HG02870 (cell line): Measurements from ENCODE around the gene HAUS7.
A peak's percentile ranks its signal among the peaks of the same experiment; 100 is the strongest.

Experiments used
- ATAC-seq: cut with Tn5 transposase; IDR thresholded peaks from one replicate; pipeline ENCODE4 v1.9.1; 2021; ENCODE audit warnings: mild to moderate bottlenecking, moderate library complexity; ENCODE audit not compliant: unreplicated experiment

Gene HAUS7

GRCh38 chrX:153470411-153471363 lies at the start of gene HAUS7:
Gene HAUS7, minus strand, starts transcription at chrX:153470576. Its CDS starts 19 bp downstream, at chrX:153470557.
- ATAC-seq, result peak; percentile 68

GRCh38 chrX:153519569-153520286 lies 49.4 kb upstream of the HAUS7 start:
- no peak for ATAC-seq

- no peak for ATAC-seq
Measured at GRCh38 chrX:153517946-153518834, 47.8 kb upstream of the HAUS7 start.

- ATAC-seq, result no peak
Measured at GRCh38 chrX:153517423-153517822, 47.0 kb upstream of the HAUS7 start, which contains the start of gene ATP2B3. Gene ATP2B3, plus strand, starts transcription at chrX:153517642. Its CDS starts 18,606 bp downstream, at chrX:153536248.

- no peak for ATAC-seq
Measured at GRCh38 chrX:153516073-153516472, 45.7 kb upstream of the HAUS7 start.

GRCh38 chrX:153515435-153515834 lies 45.1 kb upstream of the HAUS7 start:
- ATAC-seq, result no peak

- no peak for ATAC-seq
Measured at GRCh38 chrX:153514259-153514658, 43.9 kb upstream of the HAUS7 start.

GRCh38 chrX:153513265-153513664 lies 42.9 kb upstream of the HAUS7 start:
- ATAC-seq, result no peak

- ATAC-seq, result no peak
Measured at GRCh38 chrX:153512501-153512893, 42.1 kb upstream of the HAUS7 start.

- no peak for ATAC-seq
Measured at GRCh38 chrX:153511784-153512500, 41.6 kb upstream of the HAUS7 start.

- no peak for ATAC-seq
Measured at GRCh38 chrX:153510383-153510782, 40.0 kb upstream of the HAUS7 start.

- no peak for ATAC-seq
Measured at GRCh38 chrX:153509592-153509991, 39.2 kb upstream of the HAUS7 start.

- peak; percentile 85 for ATAC-seq
Measured at GRCh38 chrX:153507484-153508178, 37.3 kb upstream of the HAUS7 start.

- no peak for ATAC-seq
Measured at GRCh38 chrX:153505361-153505760, 35.0 kb upstream of the HAUS7 start.

- no peak for ATAC-seq
Measured at GRCh38 chrX:153504445-153505016, 34.2 kb upstream of the HAUS7 start.

GRCh38 chrX:153502796-153503195 lies 32.4 kb upstream of the HAUS7 start:
- ATAC-seq, result no peak

- no peak for ATAC-seq
Measured at GRCh38 chrX:153502131-153502530, 31.8 kb upstream of the HAUS7 start.

- ATAC-seq, result no peak
Measured at GRCh38 chrX:153501530-153501929, 31.2 kb upstream of the HAUS7 start.

GRCh38 chrX:153500676-153501280 lies 30.4 kb upstream of the HAUS7 start:
- ATAC-seq, result no peak
